Esophagus (tissue), 2 donors: Measurements from ENCODE around the gene SMARCA2. TPM values are rescaled to one million over a fixed set of nuclear protein-coding genes. Genes with fewer than 3 reads are reported as not detected.

ENCODE experiments used
- H3K27ac ChIP-seq, 2 donors: one replicate each; pipeline ENCODE4 v1.5.1; 2013; ENCODE audit warnings: low read depth in 2 of 2, mild to moderate bottlenecking in 2 of 2, inconsistent platforms in 1 of 2, low read length in 1 of 2, moderate library complexity in 1 of 2
- H3K27me3 ChIP-seq, 2 donors: one replicate each; pipeline ENCODE4 v1.6.1; 2013; ENCODE audit warnings: low read length in 2 of 2, control low read depth in 1 of 2, mild to moderate bottlenecking in 1 of 2; ENCODE audit not compliant: insufficient read depth in 2 of 2, control insufficient read depth in 1 of 2
- H3K36me3 ChIP-seq, 2 donors: one replicate each; pipeline ENCODE4 v1.6.1; 2013; ENCODE audit warnings: low read length in 1 of 2; ENCODE audit not compliant: control insufficient read depth in 2 of 2, insufficient read depth in 2 of 2
- H3K4me1 ChIP-seq, 2 donors: one replicate each; pipeline ENCODE4 v1.6.1; 2013; ENCODE audit warnings: low read length in 1 of 2; ENCODE audit not compliant: control insufficient read depth in 2 of 2, insufficient read depth in 2 of 2
- H3K4me3 ChIP-seq, 2 donors: one replicate each; pipeline ENCODE4 v1.5.1; 2013; ENCODE audit warnings: low read length in 2 of 2, mild to moderate bottlenecking in 2 of 2, low read depth in 1 of 2, moderate library complexity in 1 of 2
- H3K9me3 ChIP-seq, 2 donors: one replicate each; pipeline ENCODE4 v1.6.1; 2013; ENCODE audit warnings: mild to moderate bottlenecking in 2 of 2, low read depth in 1 of 2, low read length in 1 of 2, moderate library complexity in 1 of 2; ENCODE audit not compliant: control insufficient read depth in 2 of 2, insufficient read depth in 1 of 2
- WGBS, 2 donors: extraction: QIAGEN DNeasy Blood & Tissue Kit; methylation state at CpG; one replicate each; pipeline ENCODE4 v1.1.7; 2013; 5-methylcytosine and 5-hydroxymethylcytosine counted together
- polyA plus RNA-seq, 2 donors: library from polyadenylated mRNA; stranded (reverse); fragments of 200-250 nt; gene quantifications; one replicate each; pipeline ENCODE4 v1.2.3, GENCODE V29; 2013
- donor health status: healthy with polysubstance abuse.
- donor health status: Bipolar disorder and iron deficiency.

The SMARCA2 gene
- polyA plus RNA-seq, 2 donors, result 18.6 to 28.0 TPM

GRCh38 chr9:2199999-2200796 is 185.1 kb downstream of the SMARCA2 start:
- H3K9me3 ChIP-seq, result peaks cover 2 to 3% of the 10 kb centered on the region in 2 donors
- H3K4me3 ChIP-seq, result no peak overlapping the region
- 93 to 96% methylated on average over 7 of the region's 7 CpGs for WGBS, 2 donors
- H3K27me3 ChIP-seq, result no peaks in the 10 kb centered on the region
- no peak overlapping the region for H3K27ac ChIP-seq
- peaks cover 3 to 4% of the 10 kb centered on the region in 2 donors for H3K36me3 ChIP-seq
- no peaks in the 10 kb centered on the region for H3K4me1 ChIP-seq

GRCh38 chr9:2208465-2208864 is 193.3 kb downstream of the SMARCA2 start:
- Histone ChIP-seq H3K9me3 (no peaks in the 10 kb centered on the region), H3K27ac (no peak overlapping the region), H3K4me3 (no peak overlapping the region), H3K36me3 (no peaks in the 10 kb centered on the region), H3K27me3 (no peaks in the 10 kb centered on the region), H3K4me1 (no peaks in the 10 kb centered on the region)
- WGBS, 2 donors, result 72 to 80% methylated on average over 4 of the region's 4 CpGs

DNA sequence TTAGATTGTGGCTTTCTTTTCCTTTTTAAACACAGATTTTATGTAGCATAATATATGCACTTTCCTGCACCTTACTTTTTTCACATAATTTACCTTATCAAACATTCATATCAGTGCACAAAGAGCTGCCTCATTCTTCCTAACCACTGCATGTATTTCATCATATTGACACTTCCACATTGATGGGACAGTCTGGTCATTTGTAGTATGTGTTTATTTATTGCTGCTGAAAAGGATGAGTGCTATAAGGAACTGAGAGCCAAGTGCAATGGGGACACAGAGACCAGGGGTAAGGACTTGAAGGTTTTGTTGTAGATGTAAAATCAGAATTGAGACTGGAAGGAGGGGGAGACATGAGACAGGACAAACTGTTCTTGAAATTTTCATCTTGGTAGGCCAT is 193.8 kb downstream of the SMARCA2 start:
- no peaks in the 10 kb centered on the region for H3K27me3 ChIP-seq
- no peaks in the 10 kb centered on the region for H3K36me3 ChIP-seq
- H3K4me3 ChIP-seq, result no peak overlapping the region
- H3K27ac ChIP-seq, result no peak overlapping the region
- no peaks in the 10 kb centered on the region for H3K4me1 ChIP-seq
- H3K9me3 ChIP-seq, result no peaks in the 10 kb centered on the region

DNA sequence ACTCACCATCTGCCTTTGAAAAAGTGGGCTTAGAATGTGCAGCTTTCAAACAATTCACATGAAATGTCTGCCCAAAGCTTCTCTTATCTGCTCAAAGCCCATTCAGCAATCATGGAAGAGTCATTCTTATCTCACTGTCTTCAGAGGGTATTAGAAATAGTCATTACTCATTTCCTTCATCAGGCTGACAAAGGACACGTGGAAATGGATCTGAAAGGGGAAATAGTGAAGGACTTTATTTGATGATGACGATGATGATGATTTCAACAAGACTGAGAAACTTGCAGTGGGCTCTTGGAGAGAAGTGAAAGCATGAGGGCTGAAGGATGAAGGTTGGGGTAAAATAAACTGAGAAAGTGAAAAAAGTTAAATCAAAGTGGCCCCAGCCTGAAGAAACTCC is 194.3 kb downstream of the SMARCA2 start:
- Histone ChIP-seq H3K4me1 (no peaks in the 10 kb centered on the region), H3K36me3 (no peaks in the 10 kb centered on the region), H3K27me3 (no peaks in the 10 kb centered on the region), H3K9me3 (no peaks in the 10 kb centered on the region), H3K27ac (no peak overlapping the region), H3K4me3 (no peak overlapping the region)
- WGBS, 2 donors, result 54 to 57% methylated on average over 2 of the region's 2 CpGs

GRCh38 chr9:2210201-2210600 is 195.1 kb downstream of the SMARCA2 start:
- H3K27me3 ChIP-seq, result no peaks in the 10 kb centered on the region
- no peak overlapping the region for H3K4me3 ChIP-seq
- 66 to 81% methylated on average over 2 of the region's 2 CpGs for WGBS, 2 donors
- no peaks in the 10 kb centered on the region for H3K4me1 ChIP-seq
- H3K27ac ChIP-seq, result no peak overlapping the region
- H3K9me3 ChIP-seq, result no peaks in the 10 kb centered on the region
- no peaks in the 10 kb centered on the region for H3K36me3 ChIP-seq

- H3K27me3 ChIP-seq, result no peaks in the 10 kb centered on the region
- H3K4me3 ChIP-seq, result no peak overlapping the region
- WGBS, 2 donors, result 78 to 93% methylated on average over 6 of the region's 6 CpGs
- H3K27ac ChIP-seq, result no peak overlapping the region
- no peaks in the 10 kb centered on the region for H3K36me3 ChIP-seq
- H3K4me1 ChIP-seq, result no peaks in the 10 kb centered on the region
- no peaks in the 10 kb centered on the region for H3K9me3 ChIP-seq
These were observed 198.8 kb downstream of the SMARCA2 start for GRCh38 chr9:2213830-2214468.

DNA sequence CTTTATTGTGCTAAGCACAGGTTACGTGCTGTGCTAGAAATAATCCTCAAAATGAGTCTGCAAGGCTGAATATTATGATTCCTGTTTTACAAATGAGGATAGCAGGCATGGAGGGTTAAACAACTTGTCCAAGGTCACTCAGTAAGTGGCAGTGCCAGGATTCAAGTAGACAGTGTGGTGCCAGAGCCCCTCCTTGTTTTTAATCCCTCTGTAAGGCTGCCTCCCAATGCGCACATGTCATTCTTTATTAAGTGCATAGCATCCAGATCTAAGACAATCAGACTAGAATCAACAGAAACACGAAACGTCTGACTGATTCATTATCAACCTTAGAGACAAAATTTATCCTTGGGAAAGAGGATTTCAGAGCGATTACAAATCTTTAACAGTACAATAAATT is 199.6 kb downstream of the SMARCA2 start:
- H3K27ac ChIP-seq, result no peak overlapping the region
- 73 to 74% methylated on average over 5 of the region's 5 CpGs for WGBS, 2 donors
- H3K27me3 ChIP-seq, result no peaks in the 10 kb centered on the region
- H3K36me3 ChIP-seq, result no peaks in the 10 kb centered on the region
- no peaks in the 10 kb centered on the region for H3K4me1 ChIP-seq
- no peaks in the 10 kb centered on the region for H3K9me3 ChIP-seq
- H3K4me3 ChIP-seq, result no peak overlapping the region

- no peaks in the 10 kb centered on the region for H3K9me3 ChIP-seq
- no peaks in the 10 kb centered on the region for H3K27me3 ChIP-seq
- no peaks in the 10 kb centered on the region for H3K36me3 ChIP-seq
- H3K4me1 ChIP-seq, result no peaks in the 10 kb centered on the region
- no peak overlapping the region for H3K4me3 ChIP-seq
- H3K27ac ChIP-seq, result no peak overlapping the region
- WGBS, 2 donors, result 95 to 96% methylated on average over 8 of the region's 8 CpGs
These were observed 200.8 kb downstream of the SMARCA2 start for GRCh38 chr9:2215921-2216441.

GRCh38 chr9:2216591-2216990 is 201.4 kb downstream of the SMARCA2 start:
- no peaks in the 10 kb centered on the region for H3K4me1 ChIP-seq
- no peak overlapping the region for H3K4me3 ChIP-seq
- H3K36me3 ChIP-seq, result no peaks in the 10 kb centered on the region
- no peaks in the 10 kb centered on the region for H3K9me3 ChIP-seq
- no peak overlapping the region for H3K27ac ChIP-seq
- H3K27me3 ChIP-seq, result no peaks in the 10 kb centered on the region
- WGBS, 2 donors, result 57 to 79% methylated on average over 2 of the region's 2 CpGs

- Histone ChIP-seq H3K36me3 (no peaks in the 10 kb centered on the region), H3K9me3 (no peaks in the 10 kb centered on the region), H3K4me3 (no peak overlapping the region), H3K4me1 (no peaks in the 10 kb centered on the region), H3K27ac (no peak overlapping the region), H3K27me3 (no peaks in the 10 kb centered on the region)
- WGBS, 2 donors, result 82 to 85% methylated on average over 3 of the region's 3 CpGs
These were observed 202.4 kb downstream of the SMARCA2 start for GRCh38 chr9:2217540-2217939.
